Activated T-helper 1 cell treated with Interleukin-2 at 50 U/mL for 16 hours (primary cell): ENCODE data around the gene ANKRD42.
A peak's percentile ranks its signal among the peaks of the same experiment; 100 is the strongest.
"Not testable (repeated sequence)": the region's sequence is repeated elsewhere in the genome, so short reads cannot be mapped to it uniquely, and the experiment has no call there.

Source experiments
- DNase-seq: peaks from one replicate; pipeline ENCODE4 v3.0.0-alpha.2; 2020; ENCODE audit warnings: low read depth

ANKRD42 gene

DNA sequence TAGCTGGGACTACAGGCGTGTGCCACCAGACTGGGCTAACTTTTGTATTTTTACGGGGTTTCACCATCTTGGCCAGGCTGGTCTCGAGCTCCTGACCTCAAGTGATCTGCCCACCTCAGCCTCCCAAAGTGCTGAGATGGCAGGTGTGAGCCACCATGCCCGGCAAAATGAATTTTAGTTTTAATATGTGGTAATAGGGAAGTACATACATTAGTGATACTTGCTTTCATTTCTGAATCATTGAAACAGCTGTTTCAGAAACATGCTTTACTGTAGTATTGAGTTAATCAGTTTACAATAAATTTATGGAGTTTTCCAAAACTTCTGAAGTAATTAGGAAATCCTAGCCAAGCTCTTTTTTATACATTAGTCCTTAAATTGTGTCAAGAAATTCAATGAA, 21.0 kb upstream of the ANKRD42 start:
- no peak for DNase-seq

DNA sequence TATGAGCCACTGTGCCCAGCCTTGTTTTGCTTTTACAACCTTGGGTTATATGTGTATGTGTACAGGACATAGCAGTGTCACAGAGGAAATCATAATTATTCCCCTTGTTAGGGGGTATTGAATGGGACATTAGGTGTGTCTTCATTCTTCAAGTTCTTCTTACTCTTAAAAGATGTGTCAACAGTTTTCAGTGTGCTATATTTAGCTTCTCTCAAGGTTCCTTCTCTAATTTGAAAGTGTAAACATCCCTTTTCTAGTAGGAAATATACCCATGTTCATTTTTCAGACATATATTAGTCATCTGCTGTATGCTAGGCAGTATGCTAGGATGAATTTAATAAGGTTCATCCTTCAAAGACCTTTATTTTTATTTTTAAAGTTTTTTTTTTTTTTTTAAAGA, 19.5 kb upstream of the ANKRD42 start:
- no peak for DNase-seq

DNA sequence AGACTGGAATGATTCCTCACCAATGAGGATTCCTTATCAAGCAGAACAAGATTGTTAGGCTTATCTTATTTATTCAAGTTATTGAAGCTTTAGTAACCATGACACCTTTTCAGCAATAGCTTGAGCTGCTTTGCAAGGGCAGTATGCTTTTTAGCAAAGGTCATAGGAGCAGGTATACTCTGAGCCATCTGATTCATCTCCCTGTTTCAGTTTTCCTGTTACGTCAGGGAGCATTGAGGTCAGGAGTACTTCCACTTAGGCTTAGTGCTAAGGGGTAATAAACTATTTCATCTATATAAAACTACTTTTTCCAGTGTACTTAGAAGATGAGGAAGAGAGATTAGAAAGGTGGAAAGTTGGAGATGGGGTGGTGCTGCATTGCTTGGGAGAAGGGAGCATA, 17.7 kb upstream of the ANKRD42 start:
- DNase-seq = no peak

DNA sequence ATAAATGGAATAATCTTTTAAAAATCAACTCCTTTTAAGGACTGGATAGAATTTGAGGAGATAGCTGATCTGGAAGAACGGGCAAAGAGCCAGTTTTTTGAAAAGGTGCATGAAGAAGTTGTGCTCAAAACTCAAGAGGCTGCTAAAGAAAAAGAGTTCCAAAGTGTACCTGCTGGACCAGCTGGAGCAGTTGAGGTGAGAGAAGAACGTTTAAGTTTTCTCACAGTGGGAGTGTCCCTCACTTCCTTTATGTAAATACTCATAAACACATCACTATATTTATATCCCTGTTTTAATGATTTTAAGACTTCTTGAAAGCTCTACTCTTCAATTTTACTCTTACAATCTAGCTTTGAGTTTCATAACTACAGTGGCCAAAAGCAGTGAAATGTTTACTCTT, 11.7 kb upstream of the ANKRD42 start:
- no peak for DNase-seq

DNA sequence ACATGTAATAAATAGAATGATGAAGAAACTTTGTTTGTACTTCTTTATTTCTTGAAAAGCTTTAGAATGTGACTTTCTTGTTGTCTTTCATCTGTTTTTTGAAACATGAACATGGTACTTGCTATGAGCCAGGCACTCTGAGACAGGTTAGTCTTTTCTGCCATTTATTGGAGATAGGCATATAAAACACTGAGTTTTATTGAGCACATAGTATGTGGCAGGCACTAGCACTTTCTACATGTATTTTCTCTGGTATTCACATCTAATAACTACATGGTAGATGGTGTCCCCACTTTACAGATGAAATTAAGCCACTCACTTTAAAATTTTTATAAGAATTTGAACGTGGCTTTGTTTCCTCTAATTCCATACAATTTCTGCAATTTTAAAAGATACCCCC, 7.7 kb upstream of the ANKRD42 start:
- no peak for DNase-seq

DNA sequence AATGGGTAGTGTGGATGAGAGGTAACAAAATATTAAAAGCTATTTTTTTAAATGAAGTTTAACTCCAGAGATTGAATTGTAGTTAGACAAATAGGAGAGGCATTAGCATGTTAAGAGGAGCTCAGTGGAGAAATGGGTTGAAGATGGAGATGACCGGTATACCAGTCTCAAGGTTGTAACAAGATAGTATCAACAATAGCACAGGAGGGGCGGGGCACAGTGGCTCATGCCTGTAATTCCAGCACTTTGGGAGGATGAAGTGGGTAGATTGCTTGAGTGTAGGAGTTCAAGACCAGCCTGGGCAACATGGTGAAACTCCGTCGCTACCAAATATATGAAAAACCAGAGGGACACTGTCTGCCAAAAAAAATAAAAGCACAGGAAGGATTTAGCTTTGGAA, 6.0 kb upstream of the ANKRD42 start:
- no peak for DNase-seq

DNA sequence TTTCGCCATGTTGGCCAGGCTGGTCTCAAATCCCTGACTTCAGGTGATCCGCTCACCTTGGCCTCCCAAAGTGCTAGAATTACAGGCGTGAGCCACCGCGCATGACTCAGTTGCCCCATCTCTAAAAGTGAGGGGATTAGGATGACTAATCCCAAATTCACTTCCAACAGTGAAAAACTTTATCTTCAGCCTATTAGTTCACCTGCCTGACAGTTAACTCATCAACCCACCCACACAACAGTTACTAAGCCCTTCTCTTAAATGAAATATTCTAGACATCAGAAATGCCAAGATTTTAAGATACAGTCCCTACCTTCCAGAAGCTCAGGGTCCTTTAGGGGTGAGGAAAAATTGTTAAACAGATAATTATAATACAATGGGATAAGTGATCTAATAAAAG, 2.0 kb upstream of the ANKRD42 start:
- no peak for DNase-seq

DNA sequence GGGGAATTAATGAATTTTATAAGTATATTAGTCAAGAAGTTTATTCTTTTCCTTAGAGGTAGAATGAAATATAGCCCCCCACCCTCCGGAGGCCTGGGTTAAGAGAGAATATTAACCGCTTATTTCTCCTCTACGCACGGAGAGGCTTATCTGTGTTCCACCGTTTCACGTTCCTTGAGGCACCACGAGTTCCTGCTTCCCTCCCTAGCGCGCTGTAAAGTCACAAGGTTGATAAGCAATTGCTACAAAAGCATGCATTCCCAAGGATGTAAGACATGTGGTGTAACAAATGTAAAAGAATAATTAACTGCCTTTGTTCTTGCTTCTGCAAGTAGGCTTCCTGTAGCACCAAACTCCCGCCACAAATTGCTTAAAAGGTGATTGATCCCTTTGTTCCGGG, 1.5 kb upstream of the ANKRD42 start:
- no peak for DNase-seq

DNA sequence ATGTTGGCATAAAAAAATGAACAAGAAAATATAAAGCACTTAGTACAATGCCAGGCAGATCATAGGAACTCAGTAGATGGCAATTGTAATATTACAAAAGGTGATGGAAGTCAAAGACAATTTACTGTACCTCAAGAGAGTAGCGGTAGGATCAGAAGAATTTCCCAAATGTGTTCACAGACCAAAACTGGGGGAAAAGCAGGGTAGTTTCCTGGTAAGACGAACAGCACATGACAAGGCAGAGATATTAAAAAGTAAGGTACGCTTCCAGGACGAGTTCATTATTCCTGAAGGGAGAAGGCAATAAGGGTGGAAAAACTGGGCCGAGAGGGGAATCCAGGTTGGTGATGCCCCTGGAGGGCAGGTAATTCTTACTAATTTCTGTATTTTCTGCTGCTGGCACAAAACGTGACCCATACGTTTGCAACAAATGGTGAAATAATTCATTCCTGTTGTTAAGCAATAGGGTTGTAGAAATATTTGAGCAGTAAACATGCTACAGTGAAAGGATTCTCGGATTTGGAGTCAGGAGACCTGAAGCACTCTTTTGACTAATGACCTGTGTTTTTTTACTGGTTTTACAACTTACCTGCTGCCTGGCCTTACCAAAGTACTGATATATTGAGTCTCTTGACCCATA, 786 bp upstream of the ANKRD42 start:
- no peak for DNase-seq

DNA sequence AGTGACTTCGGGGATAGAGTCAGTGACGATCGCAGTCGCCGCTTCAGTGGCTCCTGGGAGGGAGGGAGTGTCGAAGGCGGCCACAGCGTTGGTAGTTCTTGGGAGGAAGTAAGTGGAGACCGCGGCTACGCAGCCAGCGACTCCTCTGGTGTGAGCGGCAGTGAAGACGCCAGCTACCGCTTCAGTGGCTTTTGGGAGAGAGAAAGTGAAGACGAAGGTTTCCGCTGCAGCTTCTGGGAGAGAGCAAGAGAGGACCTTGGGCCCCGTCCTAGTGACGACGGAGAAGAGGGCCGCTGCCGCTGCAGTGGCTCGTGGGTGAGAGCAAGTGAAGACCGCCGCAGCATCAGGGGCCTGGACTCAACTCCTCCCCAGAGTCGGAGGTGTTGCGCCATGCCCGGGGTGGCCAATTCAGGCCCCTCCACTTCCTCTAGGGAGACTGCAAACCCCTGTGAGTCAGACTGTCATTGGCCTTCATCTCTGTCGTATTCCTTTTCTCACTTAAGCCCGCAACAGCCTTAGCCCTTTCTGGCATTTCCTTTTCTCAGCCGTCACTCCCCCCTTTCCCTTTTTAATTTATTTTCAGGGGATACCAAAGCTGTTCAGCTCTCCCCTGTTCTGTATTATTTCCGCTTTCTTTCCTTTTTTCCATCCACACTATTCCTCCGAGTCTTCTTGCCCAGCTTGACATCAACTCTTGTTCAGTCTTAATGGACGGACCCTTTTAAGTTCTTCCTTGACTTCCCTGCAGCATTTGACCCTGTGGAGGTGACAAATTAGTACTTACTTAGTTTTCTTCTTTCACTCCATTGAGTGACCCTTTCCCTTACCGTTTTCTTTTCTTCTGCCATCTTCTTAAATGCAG, 1.0 kb downstream of the ANKRD42 start:
- peak; percentile 42 for DNase-seq

DNA sequence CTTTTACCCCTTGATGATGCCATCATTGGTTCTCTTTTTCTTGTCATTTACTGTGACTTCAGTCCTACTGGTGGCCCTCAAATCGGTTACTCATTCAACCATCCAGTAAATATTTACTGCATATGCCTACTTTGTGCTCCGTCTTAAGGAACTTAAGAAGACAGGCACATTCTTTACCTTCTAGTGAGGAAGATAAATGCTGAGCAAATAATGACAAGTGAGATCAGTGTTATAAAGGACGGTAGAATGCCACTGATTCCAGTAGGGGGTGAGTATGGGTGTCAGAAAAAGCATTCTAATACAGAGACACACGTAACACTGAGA, 1.6 kb downstream of the ANKRD42 start:
- no peak for DNase-seq

DNA sequence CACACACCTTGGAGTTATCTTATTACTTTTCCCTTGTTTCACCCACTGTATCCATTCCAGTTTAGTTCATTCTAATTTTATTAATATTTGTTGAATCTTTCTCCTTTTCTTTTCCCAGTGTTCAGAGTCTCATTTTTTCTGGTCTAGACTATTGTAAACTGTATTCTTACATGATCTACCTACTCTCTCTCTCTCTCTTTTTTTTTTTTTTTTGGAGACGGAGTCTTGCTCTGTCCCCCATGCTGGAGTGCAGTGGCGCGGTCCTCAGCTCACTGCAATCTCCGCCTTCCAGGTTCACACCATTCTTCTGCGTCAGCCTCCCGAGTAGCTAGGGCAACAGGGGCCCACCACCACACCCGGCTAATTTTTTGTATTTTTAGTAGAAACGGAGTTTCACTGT, 2.1 kb downstream of the ANKRD42 start:
- DNase-seq = no peak

DNA sequence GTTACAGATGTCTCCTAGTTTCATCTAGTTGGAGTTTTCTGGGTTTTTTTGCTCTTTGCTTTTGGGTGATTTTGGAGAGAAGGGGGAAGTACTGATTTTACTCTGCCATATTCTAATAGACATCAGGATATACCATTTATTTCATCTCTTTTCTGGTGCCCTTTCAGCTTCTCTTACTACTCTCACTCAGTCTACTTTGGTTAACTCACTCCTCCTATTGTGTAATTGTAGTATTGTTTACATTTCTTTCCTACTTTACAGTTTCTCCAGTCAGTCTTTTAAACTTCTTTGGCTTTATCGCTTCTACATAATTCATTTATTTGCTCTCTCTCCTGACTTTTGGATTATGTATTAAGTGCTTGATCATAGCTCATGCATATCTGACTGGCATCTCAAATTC, 6.5 kb downstream of the ANKRD42 start:
- DNase-seq = no peak

DNA sequence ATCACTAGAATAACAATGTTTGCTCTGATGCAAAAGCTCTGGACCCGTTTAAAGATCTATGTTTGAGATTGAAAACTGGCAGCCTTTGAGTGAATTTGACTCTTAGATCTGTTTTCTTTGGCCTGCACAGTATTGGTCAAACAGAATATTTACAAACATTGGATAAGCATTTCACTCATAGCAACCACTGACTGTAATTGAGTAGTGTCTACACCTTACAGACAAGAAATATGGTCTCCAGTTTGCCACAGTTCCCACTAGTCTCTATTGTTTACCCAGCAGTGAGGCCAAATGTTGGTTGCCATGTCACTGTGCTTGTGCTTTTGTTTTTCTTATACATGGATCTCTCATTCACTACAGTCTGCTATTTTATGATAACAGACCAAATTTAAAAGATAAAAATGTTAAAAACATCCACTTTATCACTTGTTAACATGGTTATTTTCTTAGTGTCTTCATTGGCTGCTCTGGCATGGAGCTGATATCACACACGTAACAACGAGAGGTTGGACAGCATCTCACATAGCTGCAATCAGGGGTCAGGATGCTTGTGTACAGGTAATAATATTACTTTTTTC, 12.2 kb downstream of the ANKRD42 start:
- DNase-seq = no peak

DNA sequence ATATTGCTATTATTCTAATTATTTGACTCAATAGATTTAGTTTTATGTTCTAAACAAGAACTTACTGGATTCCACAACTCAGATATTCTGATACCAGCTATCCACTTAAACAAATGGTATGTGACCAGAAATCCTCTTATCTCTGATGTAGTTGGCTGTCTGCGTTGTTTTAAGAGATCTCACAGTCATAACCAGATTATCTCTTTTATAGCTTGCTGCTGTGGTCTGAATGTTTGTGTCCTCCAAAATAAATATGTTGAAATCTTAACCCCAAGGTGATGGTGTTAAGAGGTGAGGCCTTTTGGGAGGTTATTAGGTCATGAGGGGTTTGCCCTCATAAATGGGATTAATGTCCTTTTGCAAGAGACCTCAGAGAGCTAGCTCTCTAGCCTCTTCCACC, 12.7 kb downstream of the ANKRD42 start:
- DNase-seq = no peak

DNA sequence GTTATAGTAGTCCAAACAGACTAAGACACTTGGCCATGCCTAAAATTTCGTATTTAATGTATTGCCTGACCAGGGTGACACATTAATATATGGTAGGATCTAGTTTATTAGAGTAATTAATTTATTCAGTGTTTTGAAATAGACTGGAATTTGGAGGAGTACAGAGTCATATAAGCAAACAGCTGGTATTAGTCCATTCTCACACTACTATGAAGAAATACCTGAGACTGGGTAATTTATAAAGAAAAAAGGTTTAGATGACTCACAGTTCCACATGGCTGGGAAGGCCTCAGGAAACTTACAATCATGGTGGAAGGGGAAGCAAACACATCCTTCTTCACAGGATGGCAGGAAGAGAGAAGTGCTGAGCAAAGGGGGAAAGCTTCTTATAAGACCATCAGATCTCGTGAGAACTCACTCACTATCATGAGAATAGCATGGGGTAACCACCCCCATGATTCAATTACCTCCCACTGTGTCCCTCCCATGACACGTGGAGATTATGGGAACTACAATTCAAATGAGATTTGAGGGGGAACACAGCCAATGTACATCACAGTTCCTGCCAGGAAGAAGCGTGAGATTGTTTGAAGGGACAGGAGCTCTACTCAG, 13.4 kb downstream of the ANKRD42 start:
- DNase-seq = not testable (repeated sequence)

DNA sequence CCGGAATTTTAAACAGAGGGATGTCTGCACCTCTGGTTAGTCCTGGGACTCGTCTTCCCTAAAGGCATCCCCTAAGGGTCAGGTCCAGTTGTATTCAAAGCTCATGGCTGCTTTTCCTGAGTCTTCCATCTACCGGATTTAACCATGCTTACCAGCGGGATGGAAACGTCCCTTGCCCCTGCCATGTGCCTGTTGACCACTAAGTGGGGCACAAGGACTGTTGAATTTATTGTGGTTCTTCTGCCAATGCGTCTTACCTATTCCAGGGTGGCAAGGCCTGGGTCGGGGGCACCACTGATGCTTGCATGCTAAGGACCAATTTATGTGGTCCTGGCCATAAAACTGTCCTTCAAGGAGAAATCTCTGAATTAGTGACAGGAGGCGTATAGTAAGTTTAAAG, 25.6 kb downstream of the ANKRD42 start:
- DNase-seq = no peak

DNA sequence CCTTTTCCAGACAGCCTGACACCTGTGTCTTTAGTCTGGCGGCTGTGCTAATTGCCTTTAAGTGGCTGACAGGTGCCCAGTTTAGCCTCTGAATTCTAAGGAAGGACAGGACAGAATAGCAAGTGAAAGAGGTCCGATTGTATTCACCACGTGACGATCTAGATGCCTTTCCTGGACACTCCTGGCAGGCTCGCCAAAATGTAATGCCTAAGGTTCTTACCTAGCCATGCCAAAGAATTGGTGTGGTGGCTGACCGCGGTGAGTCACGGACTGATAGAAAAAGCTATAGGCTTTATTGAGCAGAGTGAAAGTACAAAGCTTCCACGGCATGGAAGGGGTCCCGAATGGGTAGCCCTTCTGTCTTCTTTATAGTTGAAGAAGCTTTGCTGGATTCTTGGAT, 26.7 kb downstream of the ANKRD42 start:
- DNase-seq = no peak

DNA sequence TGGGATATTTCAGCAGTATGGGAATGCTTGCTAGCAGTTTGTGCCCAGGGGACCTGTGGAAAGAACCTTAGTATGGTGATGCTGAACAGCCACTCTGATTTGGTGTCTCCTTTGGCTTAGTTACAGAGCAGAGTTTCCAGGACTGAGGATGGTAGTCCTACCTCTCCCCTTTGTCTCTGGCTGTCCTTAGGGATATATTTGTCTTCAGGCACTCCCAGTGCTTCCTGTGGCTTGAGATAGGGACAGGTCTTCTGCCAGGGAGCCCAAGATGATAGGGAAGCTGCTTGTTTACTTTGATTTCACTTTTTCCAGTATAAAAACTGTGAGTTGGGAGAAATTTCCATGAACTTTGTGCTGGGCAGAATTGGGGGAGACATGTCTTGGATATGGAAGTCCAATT, 28.2 kb downstream of the ANKRD42 start:
- DNase-seq = no peak

DNA sequence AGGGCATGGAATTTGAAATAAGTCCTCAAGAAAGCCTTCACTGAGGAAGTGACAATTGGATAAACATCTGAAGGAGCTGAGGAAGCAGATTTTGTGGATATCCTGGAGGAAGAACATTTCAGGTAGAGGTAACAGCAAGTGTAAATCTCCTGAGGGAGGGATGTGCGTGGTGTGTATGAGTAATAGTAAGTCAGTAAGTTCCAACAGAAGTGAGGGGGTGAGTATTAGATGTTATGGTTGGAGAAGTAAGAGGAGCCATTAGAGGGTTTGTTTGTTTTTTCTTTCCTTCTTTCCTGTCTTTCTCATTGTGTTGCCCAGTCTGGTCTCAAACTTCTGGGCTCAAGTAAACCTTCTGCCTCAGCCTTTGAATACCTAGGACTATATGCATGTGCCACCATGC, 29.0 kb downstream of the ANKRD42 start:
- DNase-seq = no peak

DNA sequence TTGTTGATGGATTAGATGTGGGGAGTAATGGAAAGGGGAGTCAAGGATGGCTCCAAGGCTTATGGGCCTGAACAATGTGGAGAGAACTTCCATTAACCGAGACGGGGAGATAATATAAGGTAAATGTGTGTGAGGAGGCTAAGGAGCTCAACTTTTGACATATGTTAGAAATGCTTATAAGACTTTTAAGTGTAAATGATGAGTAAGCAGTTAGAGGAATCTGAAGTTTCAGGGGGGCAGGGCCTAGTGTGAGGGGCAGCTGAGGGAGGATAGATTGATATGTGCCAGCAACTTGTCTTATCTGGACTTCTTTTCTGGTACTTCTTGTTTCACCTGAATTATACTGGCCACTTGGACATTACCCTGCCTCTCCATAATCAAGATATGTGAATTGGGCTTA, 29.9 kb downstream of the ANKRD42 start:
- DNase-seq = no peak

DNA sequence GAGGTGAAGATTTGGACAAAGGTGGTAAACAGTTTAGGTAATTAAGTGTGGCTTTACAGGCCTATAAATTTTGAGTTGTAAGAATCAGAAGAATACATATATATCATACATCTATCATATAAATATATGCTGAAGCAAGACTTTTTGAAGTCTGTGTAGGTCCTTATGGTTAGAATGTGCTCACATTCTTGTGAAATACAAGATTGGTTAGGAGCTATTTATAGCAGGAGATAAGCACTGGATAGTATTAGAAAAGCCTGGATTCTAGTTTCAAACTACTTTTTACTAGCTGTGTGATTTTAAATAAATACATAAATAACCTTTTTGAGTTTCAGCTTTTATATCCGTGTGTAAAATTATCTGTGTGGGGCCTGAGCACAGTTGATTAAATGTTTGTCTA, 42.3 kb downstream of the ANKRD42 start:
- no peak for DNase-seq

DNA sequence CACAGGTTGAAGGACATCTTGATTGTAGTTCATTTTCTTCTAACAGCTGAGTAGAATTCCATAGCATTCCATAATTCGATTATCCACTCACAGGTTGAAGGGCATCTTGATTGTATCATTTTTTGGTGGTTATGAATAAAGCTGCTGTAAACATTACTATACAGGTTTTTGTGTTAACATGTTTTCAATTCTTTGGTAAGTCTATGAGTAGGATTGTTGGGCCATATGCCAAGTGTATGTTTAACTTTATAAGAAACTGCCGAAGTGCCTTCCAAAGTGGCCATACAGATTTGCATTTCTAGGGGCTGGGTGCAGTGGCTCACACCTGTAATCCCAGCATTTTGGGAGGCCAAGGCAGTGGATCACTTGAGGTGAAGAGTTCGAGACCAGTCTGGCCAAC, 44.6 kb downstream of the ANKRD42 start:
- no peak for DNase-seq
